DND-41 (cell line): ENCODE results near the gene KCNA10.

Source experiments
- ATAC-seq: fragments of 200-7000 bp; cut with Tn5 transposase; 3 replicates; pipeline ENCODE4 v1.9.1; 2021; ENCODE audit warnings: low read depth; ENCODE audit not compliant: insufficient read depth
- DNase-seq: peaks from one replicate; pipeline ENCODE4 v3.0.0-alpha.2; 2020
- H2AFZ ChIP-seq: 2 replicates; pipeline ENCODE4 v1.6.0; 2012; ENCODE audit warnings: low read depth, low read length
- H3K27ac ChIP-seq: 2 replicates; pipeline ENCODE4 v1.5.1; 2012; ENCODE audit warnings: low read length, inconsistent platforms
- H3K27me3 ChIP-seq: fragments of 200-600 bp; sonication (generic); 2 replicates; pipeline ENCODE4 v1.6.0; 2012; ENCODE audit warnings: low read length, mild to moderate bottlenecking, inconsistent platforms; ENCODE audit not compliant: insufficient read depth, poor library complexity
- H3K36me3 ChIP-seq: 2 replicates; pipeline ENCODE4 v1.5.1; 2012; ENCODE audit warnings: low read length, inconsistent platforms; ENCODE audit not compliant: insufficient read depth
- H3K4me1 ChIP-seq: 2 replicates; pipeline ENCODE4 v1.5.1; 2012; ENCODE audit warnings: mild to moderate bottlenecking, low read length; ENCODE audit not compliant: insufficient read depth
- H3K4me2 ChIP-seq: 2 replicates; pipeline ENCODE4 v1.6.0; 2012; ENCODE audit warnings: mild to moderate bottlenecking, moderate library complexity, low read length, inconsistent platforms; ENCODE audit not compliant: insufficient read depth
- H3K4me3 ChIP-seq, 2 experiments: fragments of 200-600 bp in 1 of 2; shearing (Covaris generic) in 1 of 2; 2 replicates each; pipeline ENCODE4 v1.5.1; 2012 to 2016; ENCODE audit warnings: inconsistent platforms in 2 of 2, low read length in 2 of 2, mild to moderate bottlenecking in 2 of 2, low read depth in 1 of 2, moderate library complexity in 1 of 2
- H3K79me2 ChIP-seq: 2 replicates; pipeline ENCODE4 v1.6.0; 2012; ENCODE audit warnings: low read length, inconsistent platforms; ENCODE audit not compliant: insufficient read depth
- H3K9ac ChIP-seq: 2 replicates; pipeline ENCODE4 v1.6.0; 2012; ENCODE audit warnings: low read depth, mild to moderate bottlenecking, inconsistent platforms, low read length, moderate library complexity
- H3K9me3 ChIP-seq: 2 replicates; pipeline ENCODE4 v1.5.1; 2012; ENCODE audit warnings: low read length, moderate library complexity, mild to moderate bottlenecking, inconsistent platforms; ENCODE audit not compliant: insufficient read depth, severe bottlenecking
- H4K20me1 ChIP-seq: 2 replicates; pipeline ENCODE4 v1.6.0; 2012; ENCODE audit warnings: low read length; ENCODE audit not compliant: insufficient read depth
- CTCF ChIP-seq: IDR thresholded peaks from 2 replicates; pipeline ENCODE4 v1.5.1; 2012; ENCODE audit warnings: borderline replicate concordance, low read length, moderate library complexity, mild to moderate bottlenecking; ENCODE audit not compliant: poor library complexity, severe bottlenecking; ENCODE audit errors: extremely low read depth
- EZH2 ChIP-seq: IDR thresholded peaks from 3 replicates; pipeline ENCODE4 v1.6.1; 2012; ENCODE audit warnings: borderline replicate concordance, low read depth, mild to moderate bottlenecking, moderate library complexity, low read length, inconsistent platforms; ENCODE audit not compliant: severe bottlenecking

The KCNA10 gene

GRCh38 chr1:110481968-110482623 is 36.9 kb downstream of the KCNA10 start:
- Histone ChIP-seq H3K36me3 (no peaks in the 10 kb centered on the region), H3K9ac (no peak overlapping the region), H3K27me3 (peaks cover 11% of the 10 kb centered on the region), H4K20me1 (peaks cover 3% of the 10 kb centered on the region; the same call in 1 of the 2 replicates), H3K4me2 (no peak overlapping the region), H2AFZ (no peak overlapping the region), H3K4me3 (no peak overlapping the region), H3K79me2 (no peaks in the 10 kb centered on the region), H3K27ac (no peak overlapping the region), H3K9me3 (no peaks in the 10 kb centered on the region), H3K4me1 (no peaks in the 10 kb centered on the region)
- ATAC-seq (no peak), DNase-seq (no peak)
- TF ChIP-seq CTCF (no peak), EZH2 (no peak)

- H3K4me3 ChIP-seq: no peak overlapping the region
- H3K9me3 ChIP-seq: no peaks in the 10 kb centered on the region
- no peak for ATAC-seq
- peaks cover 11% of the 10 kb centered on the region for H3K27me3 ChIP-seq
- no peaks in the 10 kb centered on the region for H3K79me2 ChIP-seq
- peaks cover 3% of the 10 kb centered on the region; the same call in 1 of the 2 replicates for H4K20me1 ChIP-seq
- H3K4me1 ChIP-seq: no peaks in the 10 kb centered on the region
- no peak for TF ChIP-seq CTCF
- no peak for TF ChIP-seq EZH2
- no peak overlapping the region for H3K4me2 ChIP-seq
- no peak for DNase-seq
- H3K9ac ChIP-seq: no peak overlapping the region
- H2AFZ ChIP-seq: no peak overlapping the region
- H3K36me3 ChIP-seq: no peaks in the 10 kb centered on the region
- no peak overlapping the region for H3K27ac ChIP-seq
These were observed 38.4 kb downstream of the KCNA10 start for GRCh38 chr1:110480356-110481096.

GRCh38 chr1:110478886-110479285 is 40.1 kb downstream of the KCNA10 start:
- H3K9me3 ChIP-seq: no peaks in the 10 kb centered on the region
- no peak for DNase-seq
- TF ChIP-seq EZH2 (no peak), CTCF (no peak)
- H3K27me3 ChIP-seq: peaks cover 15% of the 10 kb centered on the region
- H3K4me1 ChIP-seq: no peaks in the 10 kb centered on the region
- H4K20me1 ChIP-seq: peaks cover 3% of the 10 kb centered on the region; the same call in 1 of the 2 replicates
- H3K4me2 ChIP-seq: no peak overlapping the region
- ATAC-seq: no peak
- no peak overlapping the region for H3K9ac ChIP-seq
- H3K36me3 ChIP-seq: no peaks in the 10 kb centered on the region
- no peak overlapping the region for H3K4me3 ChIP-seq
- no peak overlapping the region for H2AFZ ChIP-seq
- H3K79me2 ChIP-seq: no peaks in the 10 kb centered on the region
- H3K27ac ChIP-seq: no peak overlapping the region
